ENCODE results near the gene AIM2.
"Not testable (repeated sequence)": the region's sequence is repeated elsewhere in the genome, so short reads cannot be mapped to it uniquely, and the experiment has no call there.

- TF ChIP-seq CTCF, POLR2A (IDR thresholded peaks at IDR 0.05): not testable (repeated sequence)
Observed at GRCh38 chr1:159026841-159027240, 49.7 kb downstream of the AIM2 start.
